AG09309 (cell line): ENCODE results near the gene AQP1.

Experiments
- DNase-seq: peaks from one replicate; pipeline ENCODE4 v3.0.0-alpha.2; 2010; ENCODE audit warnings: low read depth
- H3K4me3 ChIP-seq: 2 replicates; pipeline ENCODE4 v1.5.1; 2011; ENCODE audit warnings: mild to moderate bottlenecking, low read depth, low read length, moderate library complexity; ENCODE audit not compliant: control insufficient read depth
- TF ChIP-seq, protein P1 (sequence below): IDR thresholded peaks from 2 replicates; pipeline ENCODE4 v1.5.1; 2011; ENCODE audit warnings: mild to moderate bottlenecking, low read depth, low read length, inconsistent platforms; ENCODE audit not compliant: insufficient read depth, control insufficient read depth; ENCODE audit errors: missing control alignments

Gene AQP1

DNA sequence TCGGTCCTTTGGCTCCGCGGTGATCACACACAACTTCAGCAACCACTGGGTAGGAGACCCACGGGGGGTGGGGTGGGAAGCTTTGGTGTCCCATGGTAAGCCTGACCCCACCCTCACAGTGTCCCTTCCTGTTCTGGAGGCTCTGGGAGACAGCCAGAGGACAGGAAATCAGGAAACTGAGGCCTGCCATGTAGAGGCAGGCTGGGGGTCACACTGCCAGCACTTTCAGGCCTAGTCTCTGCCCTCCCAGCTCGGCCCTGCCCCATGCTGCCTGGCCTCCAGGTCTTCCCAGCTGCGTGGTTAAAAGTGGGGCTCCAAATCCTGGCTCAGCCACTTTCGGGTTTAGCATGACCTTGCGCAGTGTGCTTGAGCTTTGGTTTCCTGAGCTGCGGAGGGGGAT lies 10.9 kb downstream of the AQP1 start:
- TF ChIP-seq, protein P1, sequence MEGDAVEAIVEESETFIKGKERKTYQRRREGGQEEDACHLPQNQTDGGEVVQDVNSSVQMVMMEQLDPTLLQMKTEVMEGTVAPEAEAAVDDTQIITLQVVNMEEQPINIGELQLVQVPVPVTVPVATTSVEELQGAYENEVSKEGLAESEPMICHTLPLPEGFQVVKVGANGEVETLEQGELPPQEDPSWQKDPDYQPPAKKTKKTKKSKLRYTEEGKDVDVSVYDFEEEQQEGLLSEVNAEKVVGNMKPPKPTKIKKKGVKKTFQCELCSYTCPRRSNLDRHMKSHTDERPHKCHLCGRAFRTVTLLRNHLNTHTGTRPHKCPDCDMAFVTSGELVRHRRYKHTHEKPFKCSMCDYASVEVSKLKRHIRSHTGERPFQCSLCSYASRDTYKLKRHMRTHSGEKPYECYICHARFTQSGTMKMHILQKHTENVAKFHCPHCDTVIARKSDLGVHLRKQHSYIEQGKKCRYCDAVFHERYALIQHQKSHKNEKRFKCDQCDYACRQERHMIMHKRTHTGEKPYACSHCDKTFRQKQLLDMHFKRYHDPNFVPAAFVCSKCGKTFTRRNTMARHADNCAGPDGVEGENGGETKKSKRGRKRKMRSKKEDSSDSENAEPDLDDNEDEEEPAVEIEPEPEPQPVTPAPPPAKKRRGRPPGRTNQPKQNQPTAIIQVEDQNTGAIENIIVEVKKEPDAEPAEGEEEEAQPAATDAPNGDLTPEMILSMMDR: no peak
- H3K4me3 ChIP-seq: no peak overlapping the region
- no peak for DNase-seq

DNA sequence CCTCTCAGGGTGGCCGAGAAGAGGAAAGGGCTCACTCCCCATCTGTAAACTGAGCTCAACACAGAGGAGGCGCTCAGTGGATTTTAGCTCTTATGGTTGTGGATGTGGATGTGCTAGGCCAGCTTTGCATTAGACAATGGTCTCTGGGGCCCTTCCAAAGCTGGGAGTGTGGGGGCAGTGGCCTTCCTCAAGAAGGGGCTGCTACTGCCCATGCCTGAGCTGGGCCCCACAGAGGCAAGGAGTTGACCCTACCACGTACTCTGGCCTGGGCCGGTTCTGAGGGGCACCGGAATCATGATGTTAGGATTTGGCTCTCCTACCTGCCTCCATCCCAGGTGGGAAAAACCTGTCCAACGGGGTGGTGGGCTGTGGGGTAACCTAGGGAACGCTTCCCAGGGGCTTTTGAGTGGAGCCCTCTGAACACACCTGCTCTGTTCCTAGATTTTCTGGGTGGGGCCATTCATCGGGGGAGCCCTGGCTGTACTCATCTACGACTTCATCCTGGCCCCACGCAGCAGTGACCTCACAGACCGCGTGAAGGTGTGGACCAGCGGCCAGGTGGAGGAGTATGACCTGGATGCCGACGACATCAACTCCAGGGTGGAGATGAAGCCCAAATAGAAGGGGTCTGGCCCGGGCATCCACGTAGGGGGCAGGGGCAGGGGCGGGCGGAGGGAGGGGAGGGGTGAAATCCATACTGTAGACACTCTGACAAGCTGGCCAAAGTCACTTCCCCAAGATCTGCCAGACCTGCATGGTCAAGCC lies 11.5 kb downstream of the AQP1 start:
- TF ChIP-seq, protein P1: no peak
- no peak overlapping the region for H3K4me3 ChIP-seq
- DNase-seq: no peak

DNA sequence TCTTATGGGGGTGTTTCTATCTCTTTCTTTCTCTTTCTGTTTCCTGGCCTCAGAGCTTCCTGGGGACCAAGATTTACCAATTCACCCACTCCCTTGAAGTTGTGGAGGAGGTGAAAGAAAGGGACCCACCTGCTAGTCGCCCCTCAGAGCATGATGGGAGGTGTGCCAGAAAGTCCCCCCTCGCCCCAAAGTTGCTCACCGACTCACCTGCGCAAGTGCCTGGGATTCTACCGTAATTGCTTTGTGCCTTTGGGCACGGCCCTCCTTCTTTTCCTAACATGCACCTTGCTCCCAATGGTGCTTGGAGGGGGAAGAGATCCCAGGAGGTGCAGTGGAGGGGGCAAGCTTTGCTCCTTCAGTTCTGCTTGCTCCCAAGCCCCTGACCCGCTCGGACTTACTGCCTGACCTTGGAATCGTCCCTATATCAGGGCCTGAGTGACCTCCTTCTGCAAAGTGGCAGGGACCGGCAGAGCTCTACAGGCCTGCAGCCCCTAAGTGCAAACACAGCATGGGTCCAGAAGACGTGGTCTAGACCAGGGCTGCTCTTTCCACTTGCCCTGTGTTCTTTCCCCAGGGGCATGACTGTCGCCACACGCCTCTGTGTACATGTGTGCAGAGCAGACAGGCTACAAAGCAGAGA lies 12.2 kb downstream of the AQP1 start:
- TF ChIP-seq, protein P1: no peak
- no peak overlapping the region for H3K4me3 ChIP-seq
- no peak for DNase-seq

DNA sequence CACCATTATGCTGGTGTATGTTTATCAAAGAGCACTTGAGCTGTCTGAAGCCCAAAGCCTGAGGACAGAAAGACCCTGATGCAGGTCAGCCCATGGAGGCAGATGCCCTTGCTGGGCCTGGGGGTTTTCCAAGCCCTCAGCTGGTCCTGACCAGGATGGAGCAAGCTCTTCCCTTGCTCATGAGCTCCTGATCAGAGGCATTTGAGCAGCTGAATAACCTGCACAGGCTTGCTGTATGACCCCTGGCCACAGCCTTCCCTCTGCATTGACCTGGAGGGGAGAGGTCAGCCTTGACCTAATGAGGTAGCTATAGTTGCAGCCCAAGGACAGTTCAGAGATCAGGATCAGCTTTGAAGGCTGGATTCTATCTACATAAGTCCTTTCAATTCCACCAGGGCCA lies 13.0 kb downstream of the AQP1 start:
- no peak for DNase-seq
- H3K4me3 ChIP-seq: no peak overlapping the region
- TF ChIP-seq, protein P1: no peak

DNA sequence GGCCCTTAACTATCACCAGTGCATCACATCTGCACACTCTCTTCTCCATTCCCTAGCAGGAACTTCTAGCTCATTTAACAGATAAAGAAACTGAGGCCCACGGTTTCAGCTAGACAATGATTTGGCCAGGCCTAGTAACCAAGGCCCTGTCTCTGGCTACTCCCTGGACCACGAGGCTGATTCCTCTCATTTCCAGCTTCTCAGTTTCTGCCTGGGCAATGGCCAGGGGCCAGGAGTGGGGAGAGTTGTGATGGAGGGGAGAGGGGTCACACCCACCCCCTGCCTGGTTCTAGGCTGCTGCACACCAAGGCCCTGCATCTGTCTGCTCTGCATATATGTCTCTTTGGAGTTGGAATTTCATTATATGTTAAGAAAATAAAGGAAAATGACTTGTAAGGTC lies 13.5 kb downstream of the AQP1 start:
- no peak for DNase-seq
- H3K4me3 ChIP-seq: no peak overlapping the region
- TF ChIP-seq, protein P1: no peak

DNA sequence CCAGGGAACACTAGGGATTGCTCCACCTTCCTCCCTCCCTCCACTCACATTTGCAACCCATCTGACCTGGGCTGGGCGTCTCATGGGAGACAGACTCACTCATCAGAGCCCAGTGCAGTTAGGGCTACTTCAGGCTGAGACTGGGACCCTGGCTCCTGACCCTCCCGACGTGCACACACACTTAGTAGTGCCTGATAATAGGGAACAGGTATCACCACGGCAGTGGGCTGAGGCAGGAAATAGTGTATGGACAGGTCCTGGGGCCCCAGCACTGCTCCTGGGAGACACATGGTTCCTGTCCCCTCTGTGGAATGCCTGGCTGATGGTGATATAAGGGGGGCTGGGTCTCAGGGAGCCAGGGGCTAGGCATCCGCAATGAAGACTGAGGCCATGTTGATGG lies 14.3 kb downstream of the AQP1 start:
- DNase-seq: no peak

More for the DNA sequence above, 14.3 kb downstream of the AQP1 start:
- H3K4me3 ChIP-seq: no peak overlapping the region
- TF ChIP-seq, protein P1: no peak
